Stimulated activated CD4-positive, alpha-beta T cell treated with anti-CD3 and anti-CD28 coated beads, Interleukin-15, amount 100 ng/mL, for 24 hours (primary cell): ENCODE results near the gene RNF19B.
"Not testable (repeated sequence)": the region's sequence is repeated elsewhere in the genome, so short reads cannot be mapped to it uniquely, and the experiment has no call there.

Experiments
- DNase-seq: peaks from one replicate; pipeline ENCODE4 v3.0.0-alpha.2; 2020

The RNF19B gene, protein sequence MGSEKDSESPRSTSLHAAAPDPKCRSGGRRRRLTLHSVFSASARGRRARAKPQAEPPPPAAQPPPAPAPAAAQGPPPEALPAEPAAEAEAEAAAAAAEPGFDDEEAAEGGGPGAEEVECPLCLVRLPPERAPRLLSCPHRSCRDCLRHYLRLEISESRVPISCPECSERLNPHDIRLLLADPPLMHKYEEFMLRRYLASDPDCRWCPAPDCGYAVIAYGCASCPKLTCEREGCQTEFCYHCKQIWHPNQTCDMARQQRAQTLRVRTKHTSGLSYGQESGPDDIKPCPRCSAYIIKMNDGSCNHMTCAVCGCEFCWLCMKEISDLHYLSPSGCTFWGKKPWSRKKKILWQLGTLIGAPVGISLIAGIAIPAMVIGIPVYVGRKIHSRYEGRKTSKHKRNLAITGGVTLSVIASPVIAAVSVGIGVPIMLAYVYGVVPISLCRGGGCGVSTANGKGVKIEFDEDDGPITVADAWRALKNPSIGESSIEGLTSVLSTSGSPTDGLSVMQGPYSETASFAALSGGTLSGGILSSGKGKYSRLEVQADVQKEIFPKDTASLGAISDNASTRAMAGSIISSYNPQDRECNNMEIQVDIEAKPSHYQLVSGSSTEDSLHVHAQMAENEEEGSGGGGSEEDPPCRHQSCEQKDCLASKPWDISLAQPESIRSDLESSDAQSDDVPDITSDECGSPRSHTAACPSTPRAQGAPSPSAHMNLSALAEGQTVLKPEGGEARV

DNA sequence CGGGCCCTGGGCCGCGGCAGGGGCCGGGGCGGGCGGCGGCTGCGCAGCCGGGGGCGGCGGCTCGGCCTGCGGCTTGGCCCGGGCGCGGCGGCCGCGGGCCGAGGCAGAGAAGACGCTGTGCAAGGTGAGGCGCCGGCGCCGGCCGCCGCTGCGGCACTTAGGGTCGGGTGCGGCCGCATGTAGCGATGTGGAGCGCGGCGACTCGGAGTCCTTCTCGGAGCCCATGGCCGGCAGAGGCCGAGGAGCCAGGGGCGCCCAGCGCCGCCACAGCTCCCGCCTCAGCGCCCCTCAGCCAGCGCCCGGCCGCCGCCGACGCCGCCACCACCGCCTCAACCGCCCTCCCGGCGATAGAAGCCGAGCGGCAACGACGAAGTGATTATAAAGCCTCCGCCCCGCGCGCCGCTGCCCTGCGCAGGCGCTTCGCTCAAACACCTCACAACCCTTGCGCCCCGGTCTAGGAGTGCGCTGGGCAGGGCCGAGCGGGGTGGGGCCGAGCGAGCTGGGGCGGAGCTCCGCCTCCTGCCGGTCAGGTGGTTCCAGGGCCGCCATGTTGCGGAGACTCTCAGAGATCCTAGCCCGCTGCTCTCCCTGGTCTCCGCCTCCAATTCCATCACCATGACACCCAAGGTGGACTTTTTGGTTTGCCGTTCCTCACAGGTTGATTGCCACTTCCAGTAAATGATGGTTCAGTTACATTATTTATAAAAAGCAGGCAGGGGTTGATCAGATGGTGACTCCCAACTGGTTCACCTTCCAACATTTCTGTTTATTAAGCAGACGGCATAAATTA is at the start of gene RNF19B:
TSS of gene RNF19B (minus strand) at position 349 of the 790 bp plus-strand sequence. CDS start at position 225, 124 bp downstream.
- DNase-seq: peak; percentile 97

DNA sequence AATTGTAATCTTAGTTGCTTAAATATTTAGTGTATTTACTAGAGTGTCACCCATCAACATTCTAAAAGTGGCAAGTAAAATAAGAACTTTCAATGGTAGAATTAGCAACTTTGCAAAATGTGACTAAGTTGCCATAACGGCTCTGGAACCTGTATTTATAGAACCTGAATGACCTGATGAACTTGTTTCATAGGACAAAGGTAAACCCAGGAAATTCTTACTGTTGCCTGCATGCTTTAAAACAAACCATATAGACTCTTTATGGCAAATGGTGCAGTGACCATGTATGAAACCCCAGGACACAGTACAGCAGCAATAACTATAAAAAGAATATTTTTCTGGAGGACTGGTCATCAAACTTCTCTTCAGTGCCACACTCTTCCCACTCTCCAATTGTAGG is 49.2 kb upstream of the RNF19B start:
- no peak for DNase-seq

- DNase-seq: no peak
Observed at GRCh38 chr1:33012165-33012564, 47.6 kb upstream of the RNF19B start.

GRCh38 chr1:33010932-33011731 is 46.5 kb upstream of the RNF19B start:
- no peak for DNase-seq

DNA sequence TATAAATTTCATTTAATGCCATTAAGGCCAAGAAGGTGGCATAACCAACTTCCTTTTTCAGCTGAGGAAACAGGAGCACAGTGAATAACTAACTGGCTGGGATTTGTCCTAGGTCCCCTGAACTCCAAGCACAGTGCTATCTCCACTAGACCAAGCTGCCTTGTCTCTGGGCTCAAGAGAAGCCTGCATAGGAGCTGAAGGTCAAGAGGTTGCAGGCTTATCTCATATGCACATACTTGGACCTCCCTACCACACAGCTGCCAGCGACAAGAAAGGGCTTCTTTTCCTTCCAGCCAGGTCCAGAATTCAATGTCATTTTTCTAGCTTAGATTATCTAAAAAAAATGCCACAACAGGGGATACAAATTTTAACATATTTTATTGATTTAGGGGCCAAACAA is 45.0 kb upstream of the RNF19B start:
- no peak for DNase-seq

- no peak for DNase-seq
Observed at GRCh38 chr1:33008051-33008914, 43.7 kb upstream of the RNF19B start.

DNA sequence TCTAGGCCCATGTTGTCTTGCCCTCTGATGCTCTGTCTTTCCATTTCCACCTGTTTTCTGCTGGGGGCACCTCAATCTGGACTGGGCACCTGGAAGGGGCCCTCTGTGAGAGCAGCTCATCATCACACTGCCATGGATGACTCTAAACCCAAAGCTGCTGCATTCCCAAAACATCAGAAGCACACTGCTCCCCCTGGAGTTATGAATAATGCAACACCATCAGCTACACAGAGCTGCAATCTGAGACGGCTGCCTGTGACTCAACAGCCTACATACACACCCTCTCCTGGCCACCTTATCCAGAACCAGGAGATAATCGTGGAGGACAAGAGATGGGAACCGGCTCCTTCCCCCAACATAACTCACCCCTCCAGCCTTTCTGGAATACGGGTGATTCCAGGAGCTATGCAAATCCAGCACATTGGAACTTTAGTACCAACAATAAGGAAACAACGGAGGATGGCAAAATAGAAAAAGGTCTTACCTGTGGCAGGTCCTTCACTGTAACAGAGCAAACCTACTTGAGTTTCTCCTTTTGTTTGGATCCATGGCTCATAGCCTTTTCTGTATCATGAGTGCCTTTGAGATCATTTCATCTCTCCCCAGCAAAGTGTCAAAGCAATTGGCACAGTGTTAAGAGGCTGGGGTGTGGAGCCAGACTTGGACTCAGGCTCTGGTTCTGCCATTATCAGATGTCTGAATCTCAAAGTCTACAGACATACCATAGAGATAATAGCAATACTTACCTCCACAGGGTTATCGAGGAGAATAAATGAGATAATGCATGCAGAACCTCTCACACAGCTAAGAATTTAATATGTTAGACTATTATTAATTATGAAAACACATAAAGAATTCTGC is 42.8 kb upstream of the RNF19B start:
- no peak for DNase-seq

GRCh38 chr1:33005838-33006421 is 41.3 kb upstream of the RNF19B start:
- no peak for DNase-seq

GRCh38 chr1:33005117-33005837 is 40.7 kb upstream of the RNF19B start:
- DNase-seq: no peak

GRCh38 chr1:33004613-33005012 is 40.0 kb upstream of the RNF19B start:
- DNase-seq: peak; percentile 17

DNA sequence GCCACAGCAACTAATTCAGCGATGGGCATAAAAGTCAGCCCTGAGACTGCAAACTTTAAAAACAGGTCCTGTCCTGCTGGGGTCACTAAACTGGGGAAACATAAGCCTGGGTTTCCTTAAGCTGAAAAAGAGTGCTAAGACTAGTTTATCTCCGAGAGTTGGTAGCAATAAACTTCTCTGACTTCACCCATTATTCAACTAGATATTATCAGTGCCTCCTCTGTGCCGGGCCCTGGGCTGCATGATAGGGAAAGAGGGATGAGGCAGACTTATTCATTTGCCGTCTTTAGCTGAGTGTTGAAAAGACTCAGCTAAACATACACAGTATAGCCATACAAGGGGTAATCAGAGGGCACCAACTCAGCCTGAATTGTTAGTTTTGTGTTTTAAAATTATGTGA is 39.0 kb upstream of the RNF19B start:
- DNase-seq: no peak

DNA sequence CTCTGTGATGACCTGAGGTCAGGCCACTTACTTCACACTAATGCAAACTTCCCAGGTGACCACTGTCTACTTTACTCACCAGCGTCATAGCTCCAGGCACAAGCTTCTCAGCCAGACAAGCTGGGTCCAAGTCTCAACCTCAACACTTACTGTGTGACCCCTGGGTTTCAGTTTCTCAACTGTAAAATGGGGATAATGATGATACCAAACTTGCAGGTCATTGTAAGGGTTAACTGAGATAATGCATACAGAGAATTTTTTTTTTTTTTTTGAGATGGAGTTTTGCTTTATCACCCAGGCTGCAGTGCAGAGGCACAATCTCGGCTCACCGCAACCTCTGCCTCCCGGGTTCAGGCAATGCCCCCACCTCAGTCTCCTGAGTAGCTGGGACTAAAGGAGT is 37.4 kb upstream of the RNF19B start:
- no peak for DNase-seq

DNA sequence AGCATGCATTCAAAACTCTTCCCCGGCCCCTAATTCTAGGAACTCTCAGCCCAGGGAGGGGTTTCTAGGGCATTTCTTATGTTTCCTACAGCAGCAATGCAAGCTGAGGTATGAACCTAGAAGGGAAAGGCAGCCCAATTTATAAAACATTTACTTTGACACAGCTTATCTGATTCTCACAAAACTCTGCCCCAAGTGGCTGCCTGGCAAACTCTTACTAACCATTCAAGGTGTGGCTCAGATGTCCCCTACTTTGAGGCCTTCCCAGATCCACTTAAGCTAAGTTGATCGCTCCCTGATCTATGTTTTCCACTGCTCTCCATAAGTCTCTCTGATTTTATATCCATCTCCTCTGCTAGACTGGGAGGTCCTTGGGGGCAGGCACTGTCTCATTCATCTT is 36.7 kb upstream of the RNF19B start:
- no peak for DNase-seq

DNA sequence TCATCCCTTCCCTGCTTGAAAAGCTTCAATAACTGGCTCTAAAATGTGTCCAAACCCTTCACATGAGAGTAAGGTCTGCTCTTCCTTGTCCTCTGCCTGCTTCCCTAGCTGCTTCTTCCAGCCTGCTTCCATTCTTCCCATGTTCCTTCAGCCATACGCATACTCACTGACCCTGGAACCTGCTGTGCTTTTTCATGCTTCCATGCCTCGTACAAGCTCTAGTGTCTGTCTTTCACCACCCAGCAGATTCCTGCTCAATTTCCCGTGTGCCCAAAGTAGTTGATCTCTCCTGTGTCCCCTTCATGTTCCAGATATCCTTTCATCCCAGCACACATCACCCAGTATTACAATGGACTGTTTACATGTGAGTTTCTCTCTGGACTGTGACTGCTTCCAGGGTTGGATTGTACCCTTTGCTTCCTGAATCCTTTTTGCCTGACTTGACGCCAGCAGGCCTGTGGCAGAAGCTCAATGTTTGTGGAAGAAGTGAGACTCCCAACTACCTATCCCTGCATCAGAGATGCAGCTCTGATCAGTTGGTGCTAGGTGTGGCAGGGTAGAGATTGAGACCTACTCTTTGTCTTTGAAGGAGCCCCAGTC is 35.9 kb upstream of the RNF19B start:
- DNase-seq: no peak

GRCh38 chr1:32998997-32999396 is 34.4 kb upstream of the RNF19B start:
- no peak for DNase-seq

- no peak for DNase-seq
Observed at GRCh38 chr1:32998064-32998463, 33.5 kb upstream of the RNF19B start.

- no peak for DNase-seq
Observed at GRCh38 chr1:32997381-32997891, 32.8 kb upstream of the RNF19B start.

- DNase-seq: not testable (repeated sequence)
Observed at GRCh38 chr1:32993324-32993636, 28.7 kb upstream of the RNF19B start.
